Nephron (organoid): Measurements from ENCODE around the gene SLC51B.
"Not testable (repeated sequence)": the region's sequence is repeated elsewhere in the genome, so short reads cannot be mapped to it uniquely, and the experiment has no call there.

ENCODE experiments used
- H3K27ac Mint-ChIP-seq, 3 experiments: 2 replicates each; pipeline ENCODE4 v1.8.0; 2020; ENCODE audit warnings: mixed read lengths in 3 of 3, mild to moderate bottlenecking in 2 of 3, moderate library complexity in 1 of 3
- H3K27me3 Mint-ChIP-seq: 2 replicates; pipeline ENCODE4 v1.8.0; 2021; ENCODE audit warnings: low read depth, mild to moderate bottlenecking, moderate library complexity, mixed read lengths
- H3K36me3 Mint-ChIP-seq: 2 replicates; pipeline ENCODE4 v1.8.0; 2020; ENCODE audit warnings: low read depth, mixed read lengths
- H3K4me1 Mint-ChIP-seq: 2 replicates; pipeline ENCODE4 v1.8.0; 2020; ENCODE audit warnings: mixed read lengths
- H3K4me3 Mint-ChIP-seq, 3 experiments: 2 replicates each; pipeline ENCODE4 v1.8.0; 2020; ENCODE audit warnings: mild to moderate bottlenecking in 3 of 3, mixed read lengths in 3 of 3, moderate library complexity in 2 of 3
- H3K9me3 Mint-ChIP-seq: 2 replicates; pipeline ENCODE4 v1.8.0; 2020; ENCODE audit warnings: mixed read lengths
- TF ChIP-seq, protein P1 (sequence below), 3 experiments: fragments of 200-600 bp; sonication (generic); IDR thresholded peaks; one replicate each; pipeline ENCODE4 v1.5.0; 2021; ENCODE audit warnings: antibody characterized with exemption in 3 of 3; ENCODE audit not compliant: unreplicated experiment in 3 of 3

SLC51B gene

DNA sequence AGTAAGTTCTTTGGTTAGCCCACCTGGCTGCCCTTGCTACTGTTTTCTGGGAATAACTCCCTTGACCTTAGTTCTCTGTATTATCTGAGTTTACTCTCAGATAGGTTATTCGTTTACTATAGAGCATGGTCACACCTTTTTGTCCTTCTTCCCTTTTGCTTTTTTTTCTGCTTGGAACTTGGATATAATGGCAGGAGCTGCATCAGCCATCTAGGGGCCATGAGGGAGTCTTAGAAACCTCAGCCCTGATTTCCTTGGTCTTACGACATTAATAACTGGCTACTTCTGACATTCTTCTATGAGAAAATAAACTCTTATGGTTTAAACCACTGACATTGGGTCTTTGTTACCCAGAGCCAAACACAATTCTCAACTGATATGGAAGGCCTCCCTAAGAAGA, 3.4 kb upstream of the SLC51B start:
- TF ChIP-seq, protein P1, sequence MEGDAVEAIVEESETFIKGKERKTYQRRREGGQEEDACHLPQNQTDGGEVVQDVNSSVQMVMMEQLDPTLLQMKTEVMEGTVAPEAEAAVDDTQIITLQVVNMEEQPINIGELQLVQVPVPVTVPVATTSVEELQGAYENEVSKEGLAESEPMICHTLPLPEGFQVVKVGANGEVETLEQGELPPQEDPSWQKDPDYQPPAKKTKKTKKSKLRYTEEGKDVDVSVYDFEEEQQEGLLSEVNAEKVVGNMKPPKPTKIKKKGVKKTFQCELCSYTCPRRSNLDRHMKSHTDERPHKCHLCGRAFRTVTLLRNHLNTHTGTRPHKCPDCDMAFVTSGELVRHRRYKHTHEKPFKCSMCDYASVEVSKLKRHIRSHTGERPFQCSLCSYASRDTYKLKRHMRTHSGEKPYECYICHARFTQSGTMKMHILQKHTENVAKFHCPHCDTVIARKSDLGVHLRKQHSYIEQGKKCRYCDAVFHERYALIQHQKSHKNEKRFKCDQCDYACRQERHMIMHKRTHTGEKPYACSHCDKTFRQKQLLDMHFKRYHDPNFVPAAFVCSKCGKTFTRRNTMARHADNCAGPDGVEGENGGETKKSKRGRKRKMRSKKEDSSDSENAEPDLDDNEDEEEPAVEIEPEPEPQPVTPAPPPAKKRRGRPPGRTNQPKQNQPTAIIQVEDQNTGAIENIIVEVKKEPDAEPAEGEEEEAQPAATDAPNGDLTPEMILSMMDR (IDR thresholded peaks at IDR 0.05; ENCODE audit: unreplicated experiment in 3 of 3) = no peak
- Mint-ChIP-seq H3K9me3 (no peaks in the 10 kb centered on the region), H3K27ac (peak overlapping the region in 1 of 3 experiments; percentile 95), H3K4me1 (peaks cover 31% of the 10 kb centered on the region), H3K4me3 (no peak overlapping the region), H3K36me3 (no peaks in the 10 kb centered on the region), H3K27me3 (no peaks in the 10 kb centered on the region)

DNA sequence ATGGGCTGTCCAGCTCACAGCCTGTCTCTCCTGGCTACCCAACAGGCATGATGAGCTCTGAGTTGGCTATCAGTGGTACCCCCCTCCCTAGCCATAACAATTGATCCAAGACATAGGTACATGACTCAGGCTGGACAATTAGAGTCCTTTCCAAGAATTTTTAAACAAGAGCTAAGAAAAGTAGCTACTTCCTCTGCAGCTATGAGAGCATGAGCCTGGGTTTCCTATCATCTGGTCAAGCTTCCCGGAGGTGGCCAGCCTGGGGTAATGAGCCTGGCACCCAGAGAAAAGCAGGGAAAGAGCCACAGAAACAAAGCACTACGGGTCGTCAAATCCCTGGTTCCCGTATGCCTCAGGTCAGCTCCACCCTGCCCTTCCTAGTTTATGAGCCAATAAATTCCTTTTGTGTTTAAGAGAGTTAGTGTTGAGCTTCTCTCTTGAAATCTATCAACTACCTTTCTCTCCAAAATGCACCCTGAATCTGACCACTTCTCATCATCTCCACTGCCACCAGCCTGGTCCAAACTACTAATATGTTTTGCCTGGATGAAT, 2.3 kb upstream of the SLC51B start:
- H3K9me3 Mint-ChIP-seq = no peaks in the 10 kb centered on the region
- H3K4me3 Mint-ChIP-seq = no peak overlapping the region
- H3K27me3 Mint-ChIP-seq = no peaks in the 10 kb centered on the region
- no peaks in the 10 kb centered on the region for H3K36me3 Mint-ChIP-seq
- peaks cover 31% of the 10 kb centered on the region for H3K4me1 Mint-ChIP-seq
- H3K27ac Mint-ChIP-seq = peak overlapping the region; percentile 5 to 95 (median 32)
- TF ChIP-seq, protein P1 (IDR thresholded peaks at IDR 0.05; ENCODE audit: unreplicated experiment in 3 of 3) = no peak

DNA sequence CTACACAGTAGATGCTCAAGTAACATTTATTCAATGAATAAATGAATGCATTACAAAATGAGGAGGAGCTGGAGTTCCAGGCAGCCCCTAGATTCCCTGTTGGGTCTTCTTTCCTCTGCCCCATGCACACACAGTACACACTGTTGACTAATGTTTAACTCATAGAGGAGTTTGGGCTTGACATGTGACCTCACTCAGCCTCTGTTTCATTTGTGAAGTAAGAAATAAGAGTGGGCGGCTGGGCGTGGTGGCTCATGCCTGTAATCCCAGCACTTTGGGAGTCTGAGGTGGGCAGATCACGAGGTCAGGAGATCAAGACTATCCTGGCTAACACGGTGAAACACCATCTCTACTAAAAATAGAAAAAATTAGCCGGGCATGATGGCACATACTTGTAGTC, 969 bp upstream of the SLC51B start:
- H3K4me3 Mint-ChIP-seq = peak overlapping the region in 1 of 3 experiments; percentile 58
- H3K4me1 Mint-ChIP-seq = peaks cover 33% of the 10 kb centered on the region
- H3K36me3 Mint-ChIP-seq, H3K27me3 Mint-ChIP-seq, H3K9me3 Mint-ChIP-seq: not testable (repeated sequence)
- peak overlapping the region; percentile 70 to 95 (median 92) for H3K27ac Mint-ChIP-seq

DNA sequence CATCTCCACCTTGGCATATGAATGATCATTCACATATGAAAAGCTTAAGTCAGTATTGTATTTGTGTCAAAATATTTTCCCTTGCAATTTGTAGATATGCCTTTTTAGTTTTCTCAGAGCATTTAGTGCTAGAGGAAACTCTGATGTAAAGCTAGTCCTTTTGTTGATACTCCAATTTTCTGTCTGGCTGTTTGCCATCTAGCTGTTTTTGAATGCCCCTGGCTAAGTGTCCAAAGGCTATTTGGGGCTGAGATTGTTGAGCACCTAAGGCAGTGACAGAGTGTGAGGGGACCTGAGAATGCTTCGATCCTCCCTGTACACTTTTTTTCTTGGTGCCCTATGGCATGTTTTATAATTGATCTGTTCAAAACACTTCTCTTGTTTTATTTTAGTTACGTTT, 3.1 kb downstream of the SLC51B start:
- Mint-ChIP-seq H3K9me3 (no peaks in the 10 kb centered on the region), H3K27ac (peak overlapping the region; percentile 12 to 54 (median 20)), H3K4me1 (peaks cover 47% of the 10 kb centered on the region), H3K27me3 (no peaks in the 10 kb centered on the region), H3K4me3 (peak overlapping the region in 1 of 3 experiments; percentile 18), H3K36me3 (peaks cover 10% of the 10 kb centered on the region)
- TF ChIP-seq, protein P1 (IDR thresholded peaks at IDR 0.05; ENCODE audit: unreplicated experiment in 3 of 3) = no peak

DNA sequence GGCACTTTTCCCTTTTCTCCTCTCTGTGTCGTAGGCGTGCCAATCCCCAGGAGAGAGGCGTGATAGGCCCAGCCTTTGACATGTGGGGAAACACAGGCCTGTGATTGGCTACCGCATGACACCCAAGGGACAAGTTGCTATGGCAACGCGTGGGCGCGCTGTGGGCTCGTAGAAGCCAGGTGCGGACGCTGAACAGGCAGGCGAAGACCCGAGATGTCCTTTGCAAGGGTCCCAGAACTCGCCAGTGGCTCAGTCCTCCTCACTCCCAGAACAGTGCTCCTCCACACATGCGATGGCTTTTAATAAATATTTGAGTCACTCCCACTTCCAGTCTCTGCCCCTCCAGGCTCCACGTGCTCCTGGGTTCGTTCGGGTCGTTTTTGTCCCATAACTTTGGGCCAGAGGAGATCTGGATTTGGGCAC, 4.2 kb downstream of the SLC51B start:
- peak overlapping the region in 2 of 3 experiments; percentile 3 to 33 for H3K27ac Mint-ChIP-seq
- H3K27me3 Mint-ChIP-seq = no peaks in the 10 kb centered on the region
- H3K36me3 Mint-ChIP-seq = peaks cover 14% of the 10 kb centered on the region
- H3K4me3 Mint-ChIP-seq = peak overlapping the region; percentile 39 to 61 (median 60)
- H3K9me3 Mint-ChIP-seq = no peaks in the 10 kb centered on the region
- TF ChIP-seq, protein P1 (IDR thresholded peaks at IDR 0.05; ENCODE audit: unreplicated experiment in 3 of 3) = no peak
- peaks cover 39% of the 10 kb centered on the region for H3K4me1 Mint-ChIP-seq

DNA sequence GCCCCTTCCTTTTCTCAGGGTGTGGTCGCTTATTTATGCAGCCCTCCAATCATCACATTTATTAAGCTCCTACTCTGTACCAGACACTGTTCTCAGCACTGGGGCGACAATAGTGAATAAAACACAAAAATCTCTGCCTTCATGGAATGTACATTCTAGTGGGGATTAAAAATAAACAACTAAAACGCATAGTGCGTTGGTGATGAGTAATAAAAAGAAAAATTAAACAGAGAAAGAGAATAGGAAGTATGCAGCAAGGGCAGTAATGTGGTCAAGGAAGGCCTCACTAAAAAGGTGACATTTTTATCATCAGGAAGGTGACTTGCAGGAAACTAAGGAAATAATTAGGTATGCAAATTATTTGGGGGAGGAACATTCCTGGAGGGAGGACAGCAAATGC, 5.1 kb downstream of the SLC51B start:
- Mint-ChIP-seq H3K4me3 (peak overlapping the region in 1 of 3 experiments; percentile 0), H3K36me3 (peaks cover 18% of the 10 kb centered on the region), H3K27me3 (no peaks in the 10 kb centered on the region), H3K4me1 (peaks cover 33% of the 10 kb centered on the region), H3K27ac (peak overlapping the region in 1 of 3 experiments; percentile 3), H3K9me3 (no peaks in the 10 kb centered on the region)
- TF ChIP-seq, protein P1 (IDR thresholded peaks at IDR 0.05; ENCODE audit: unreplicated experiment in 3 of 3) = no peak
